GM12892 (cell line): ENCODE data around the gene RNF121.

Experiments used
- POLR2A ChIP-seq: IDR thresholded peaks from 2 replicates; pipeline ENCODE4 v1.6.1; 2011; ENCODE audit warnings: low read depth, low read length, control low read depth
- POLR2AphosphoS5 ChIP-seq: IDR thresholded peaks from 2 replicates; pipeline ENCODE4 v1.6.1; 2011; ENCODE audit warnings: low read depth, low read length, control low read depth

- TF ChIP-seq POLR2AphosphoS5 (no peak), POLR2A (no peak)
These were observed 81.8 kb downstream of the RNF121 start for GRCh38 chr11:72010529-72011233.
